ENCODE measurements around the gene KLHDC9. TPM values are rescaled to one million over a fixed set of nuclear protein-coding genes. Genes with fewer than 3 reads are reported as not detected.

The KLHDC9 gene
- not detected in 2 replicates for total RNA-seq (2011; cell fraction: chromatin; rRNA removed; ENCODE audit: low replicate concordance)
- not detected in 2 replicates for total RNA-seq (2011; cell fraction: nucleolus; rRNA removed)
- total RNA-seq (2011; cell fraction: nucleoplasm; rRNA removed): not detected in 2 replicates
- total RNA-seq (2014; rRNA removed) (not detected in 2 replicates), total RNA-seq (2014; rRNA removed; fragmentation: Illumina TruSeq; extraction: Trizol) (not detected in 2 replicates), total RNA-seq (2015; rRNA removed; fragmentation: Illumina TruSeq; extraction: Trizol) (not detected in 2 replicates), total RNA-seq (2021) (not detected in 2 replicates), polyA plus RNA-seq (2011; rRNA removed) (not detected in 2 replicates), polyA plus RNA-seq (2014; fragmentation: Illumina TruSeq; extraction: Trizol) (not detected in 2 replicates), polyA plus RNA-seq (2014; fragmentation: Nextera tagmentation; extraction: Ambion mirVana) (not detected), polyA plus RNA-seq (2014; rRNA removed) (not detected in 2 replicates), polyA minus RNA-seq (2011; rRNA and poly(A)+ RNA removed) (not detected in 2 replicates), Bru-seq, nascent RNA (not detected), BruChase-seq, experiment 1, labeled RNA remaining after a 2-hour chase (not detected), BruChase-seq, experiment 2, labeled RNA remaining after a 6-hour chase (not detected)
- not detected in 2 replicates for polyA plus RNA-seq (2011; cell fraction: cytosol; rRNA removed)
- polyA plus RNA-seq (2011; cell fraction: nucleus; rRNA removed): not detected in 2 replicates
- not detected in 2 replicates for polyA plus RNA-seq (2012)
- polyA minus RNA-seq (2011; cell fraction: cytosol; rRNA and poly(A)+ RNA removed): not detected in 2 replicates
- not detected in 2 replicates for polyA minus RNA-seq (2011; cell fraction: nucleus; rRNA and poly(A)+ RNA removed)
- long read RNA-seq, experiment 1: 0 reads
- long read RNA-seq, experiment 2: 0 reads
- long read RNA-seq, experiment 3: 0 reads

DNA sequence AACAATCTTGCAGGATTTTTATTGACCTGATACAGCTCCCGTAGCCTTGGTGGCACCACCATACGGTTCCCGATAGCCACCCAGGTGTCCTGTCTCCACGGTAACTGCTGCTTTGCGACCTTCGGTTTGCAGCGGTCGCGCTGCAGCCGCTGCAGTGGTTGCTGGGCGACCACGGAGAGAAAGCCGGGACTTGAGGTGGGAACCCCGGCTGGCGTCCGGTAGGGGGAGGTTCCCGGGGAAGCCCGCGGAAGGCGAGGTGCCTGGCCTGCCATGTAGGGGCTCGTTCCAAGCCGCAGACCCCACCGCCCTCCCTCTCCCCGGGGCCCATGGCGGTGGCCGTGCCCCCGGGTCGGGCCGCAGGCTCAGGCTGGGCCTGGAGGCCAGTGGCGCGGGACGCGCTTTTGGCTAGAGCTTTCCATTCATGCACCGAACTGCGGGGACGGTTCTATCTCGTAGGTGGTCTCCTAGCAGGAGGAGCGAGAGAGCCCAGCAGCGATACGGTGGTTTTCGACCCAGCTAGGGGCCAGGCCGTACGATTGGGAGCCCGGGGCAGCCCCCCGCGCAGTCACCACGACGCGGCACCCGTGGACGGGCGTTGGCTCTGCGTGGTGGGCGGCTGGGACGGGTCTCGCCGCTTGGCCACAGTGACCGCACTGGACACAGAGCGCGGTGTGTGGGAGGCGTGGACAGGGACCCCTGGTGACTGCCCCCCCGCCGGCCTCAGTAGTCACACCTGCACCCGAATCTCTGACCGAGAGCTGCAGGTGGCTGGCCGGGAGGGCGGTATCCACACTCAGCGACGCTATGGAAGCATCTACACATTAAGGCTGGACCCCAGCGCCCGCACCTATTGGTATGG, at the start of gene KLHDC9:
Gene KLHDC9 (plus strand): TSS at position 152 of the 859 bp plus-strand sequence. CDS start 175 bp downstream, at position 327.
- Histone ChIP-seq H3K4me1 (replicated peaks in 1 of 2; ENCODE audit: control insufficient read depth in 2 of 2, insufficient read depth in 2 of 2, low read length in 2 of 2) (peaks cover 0 to 7% of the 10 kb centered on the region in 2 experiments; a peak in 1 of 5 replicates), H3K4me3 (no peak within 1 kb of the TSS), H3K4me2 (ENCODE audit: insufficient read depth, low read length) (no peak within 1 kb of the TSS), H3K9me3 (replicated peaks; ENCODE audit: control insufficient read depth, insufficient read depth, low read depth, low read length) (peaks cover 1% of the 10 kb centered on the region; the same call in 1 of the 2 replicates), H3K27ac (ENCODE audit: extremely low read depth, low read depth, low read length) (no peak within 1 kb of the TSS), H2AFZ (ENCODE audit: low read depth, low read length) (no peak within 1 kb of the TSS), H4K20me1 (replicated peaks; ENCODE audit: control insufficient read depth, insufficient read depth, low read length) (no peaks in the 10 kb centered on the region), H3K9ac (ENCODE audit: insufficient read depth in 1 of 2, low read depth in 2 of 2, low read length in 2 of 2) (no peak within 1 kb of the TSS), H3K36me3 (ENCODE audit: control insufficient read depth, insufficient read depth, low read length) (peaks cover 43% of the 10 kb centered on the region; the same call in 2 of the 3 replicates), H3K27me3 (ENCODE audit: control insufficient read depth in 2 of 2, insufficient read depth in 2 of 2, low read length in 2 of 2) (no peaks in the 10 kb centered on the region), H3K79me2 (ENCODE audit: control insufficient read depth, insufficient read depth, low read length) (peaks cover 3% of the 10 kb centered on the region; the same call in 1 of the 3 replicates), H3K9me1 (ENCODE audit: control insufficient read depth, insufficient read depth, low read length) (no peaks in the 10 kb centered on the region)
- in situ Hi-C loops (cut with MboI) (loop anchor here (10.0 to 25.0 kb wide), 2 partner anchors 104 to 261 kb away; no protein-coding TSS in a partner anchor), intact Hi-C loops (cut with micrococcal nuclease) (loop anchor here (5.0 kb wide), 1 partner anchor 261 kb away; no protein-coding TSS in a partner anchor)
- no peak for DNase-seq (ENCODE audit: extremely low read depth in 1 of 4, low spot score in 3 of 4)
- no peak; the same call in 1 of the 3 replicates for ATAC-seq
- ChIA-PET POLR2A (interaction anchor here (0.5 to 1.3 kb wide), 12 partner anchors 9 to 913 kb away, joined by 3 to 6 read pairs (median 3); partner anchors contain the start of genes DEDD and NECTIN4), CTCF (ENCODE audit: low intra/inter-chr PET ratio) (interaction anchor here (0.6 to 1.2 kb wide), 6 partner anchors 12 to 670 kb away, joined by 3 to 9 read pairs (median 4); no protein-coding TSS in a partner anchor)
- BruUV-seq (replicated peaks): no TSS peak
- FAIRE-seq: no peak
- WGBS (ENCODE audit: insufficient coverage, low coverage, missing lambda C conversion rate): 97% methylated on average over 45 of the region's 71 CpGs
- TF ChIP-seq POLR3G (IDR thresholded peaks at IDR 0.05; ENCODE audit: extremely low read depth, insufficient read length, insufficient replicate concordance) (no peak), ZBTB5 (IDR thresholded peaks at IDR 0.05) (no peak), RBM22 (IDR thresholded peaks at IDR 0.05; ENCODE audit: low read depth, low read length, poor library complexity, severe bottlenecking) (peak; percentile 88), KAT2B (IDR thresholded peaks at IDR 0.05; ENCODE audit: low read depth, low read length) (no peak), SLC30A9 (CRISPR knock-in tag; IDR thresholded peaks at IDR 0.05) (no peak), RBFOX2 (IDR thresholded peaks at IDR 0.05; ENCODE audit: low read depth, low read length) (peak; percentile 56), POLR2G (IDR thresholded peaks at IDR 0.05; ENCODE audit: low read depth, low read length) (peak; percentile 76), ZBTB7A (IDR thresholded peaks at IDR 0.05; ENCODE audit: borderline replicate concordance, control insufficient read depth, low read depth, low read length) (0 out of 2 replicates have a peak, but pooled peaks have one; percentile 8)
- TF ChIP-seq, protein P1, sequence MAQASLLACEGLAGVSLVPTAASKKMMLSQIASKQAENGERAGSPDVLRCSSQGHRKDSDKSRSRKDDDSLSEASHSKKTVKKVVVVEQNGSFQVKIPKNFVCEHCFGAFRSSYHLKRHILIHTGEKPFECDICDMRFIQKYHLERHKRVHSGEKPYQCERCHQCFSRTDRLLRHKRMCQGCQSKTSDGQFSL (CRISPR knock-in tag; IDR thresholded peaks at IDR 0.05): 0 out of 2 replicates have a peak, but pooled peaks have one; percentile 26
- TF ChIP-seq, protein P1 (tag; IDR thresholded peaks at IDR 0.05): no peak
- TF ChIP-seq, protein P2, sequence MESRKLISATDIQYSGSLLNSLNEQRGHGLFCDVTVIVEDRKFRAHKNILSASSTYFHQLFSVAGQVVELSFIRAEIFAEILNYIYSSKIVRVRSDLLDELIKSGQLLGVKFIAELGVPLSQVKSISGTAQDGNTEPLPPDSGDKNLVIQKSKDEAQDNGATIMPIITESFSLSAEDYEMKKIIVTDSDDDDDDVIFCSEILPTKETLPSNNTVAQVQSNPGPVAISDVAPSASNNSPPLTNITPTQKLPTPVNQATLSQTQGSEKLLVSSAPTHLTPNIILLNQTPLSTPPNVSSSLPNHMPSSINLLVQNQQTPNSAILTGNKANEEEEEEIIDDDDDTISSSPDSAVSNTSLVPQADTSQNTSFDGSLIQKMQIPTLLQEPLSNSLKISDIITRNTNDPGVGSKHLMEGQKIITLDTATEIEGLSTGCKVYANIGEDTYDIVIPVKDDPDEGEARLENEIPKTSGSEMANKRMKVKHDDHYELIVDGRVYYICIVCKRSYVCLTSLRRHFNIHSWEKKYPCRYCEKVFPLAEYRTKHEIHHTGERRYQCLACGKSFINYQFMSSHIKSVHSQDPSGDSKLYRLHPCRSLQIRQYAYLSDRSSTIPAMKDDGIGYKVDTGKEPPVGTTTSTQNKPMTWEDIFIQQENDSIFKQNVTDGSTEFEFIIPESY (CRISPR knock-in tag; IDR thresholded peaks at IDR 0.05): peak; percentile 27; the same call in 1 of the 2 replicates

Data from K562 (cell line).